GM12878 (cell line): Measurements from ENCODE around the gene TCF4. TPM values are rescaled to one million over a fixed set of nuclear protein-coding genes. Genes with fewer than 3 reads are reported as not detected.

Experiments used
- ATAC-seq: fragments of 200-7000 bp; cut with Tn5 transposase; 3 replicates; pipeline ENCODE4 v1.9.1; 2020; ENCODE audit warnings: mild to moderate bottlenecking, moderate library complexity
- BruUV-seq: library from RNA; stranded (reverse); fragments of 400-500 nt; replicated peaks from 2 replicates; lab custom pipeline; 2021; lab: Mats Ljungman, UMichigan
- CTCF ChIA-PET: fragments of 300-600 bp; sonication (Branson Sonifier 250); formaldehyde crosslinking; extraction: SDS; loops from one replicate; lab custom pipeline; 2021; ENCODE audit warnings: inconsistent platforms; lab: Yijun Ruan, JAX
- POLR2A ChIA-PET: fragments of 350-600 bp; formaldehyde crosslinking; extraction: SDS; loops from one replicate; lab custom pipeline; 2021; ENCODE audit warnings: inconsistent platforms; lab: Charles Lee
- RAD21 ChIA-PET: fragments of 300-600 bp; sonication (Branson Sonifier 250); formaldehyde crosslinking; loops from one replicate; lab custom pipeline; 2023; ENCODE audit warnings: antibody characterized with exemption; ENCODE audit not compliant: unreplicated experiment; lab: Charles Lee
- SMC1A ChIA-PET: fragments of 300-600 bp; sonication (Branson Sonifier 250); formaldehyde crosslinking; loops from one replicate; lab custom pipeline; 2023; ENCODE audit not compliant: unreplicated experiment, uncharacterized antibody; lab: Charles Lee
- DNase-seq: peaks from one replicate; pipeline ENCODE4 v3.0.0-alpha.2; 2011; ENCODE audit warnings: low read depth, low spot score
- FAIRE-seq: peaks from 3 replicates; lab custom pipeline; 2011; peaks lifted over from hg19 to GRCh38; lab: Jason Lieb, UNC
- H2AFZ ChIP-seq: 2 replicates; pipeline ENCODE4 v1.6.0; 2011; ENCODE audit warnings: low read depth, low read length, control low read depth; ENCODE audit not compliant: control insufficient read depth
- H3K27ac ChIP-seq: 2 replicates; pipeline ENCODE4 v1.5.1; 2011; ENCODE audit warnings: control low read depth; ENCODE audit not compliant: control insufficient read depth, insufficient read depth
- H3K27me3 ChIP-seq, 2 experiments: replicated peaks in 1 of 2; 2 replicates each; pipeline versions ENCODE4 v1.6.0 to v1.6.1; 2011; ENCODE audit warnings: low read length in 1 of 2; ENCODE audit not compliant: control insufficient read depth in 2 of 2, insufficient read depth in 2 of 2
- H3K36me3 ChIP-seq, 2 experiments: 2 replicates each; pipeline ENCODE4 v1.5.1; 2011; ENCODE audit warnings: low read length in 1 of 2; ENCODE audit not compliant: control insufficient read depth in 2 of 2, insufficient read depth in 2 of 2
- H3K4me1 ChIP-seq: 2 replicates; pipeline ENCODE4 v1.6.1; 2011; ENCODE audit warnings: mild to moderate bottlenecking, low read length, moderate library complexity, mixed read lengths; ENCODE audit not compliant: control insufficient read depth, insufficient read depth
- H3K4me2 ChIP-seq: 2 replicates; pipeline ENCODE4 v1.6.0; 2011; ENCODE audit warnings: control low read depth; ENCODE audit not compliant: control insufficient read depth, insufficient read depth
- H3K4me3 ChIP-seq: fragments of 200-600 bp; sonication (generic); 2 replicates; pipeline ENCODE4 v1.5.1; 2016
- H3K79me2 ChIP-seq: 2 replicates; pipeline ENCODE4 v1.6.0; 2011; ENCODE audit warnings: low read length; ENCODE audit not compliant: control insufficient read depth, insufficient read depth
- H3K9ac ChIP-seq: 2 replicates; pipeline ENCODE4 v1.8.0; 2011; ENCODE audit warnings: low read length, control low read depth, mixed read lengths; ENCODE audit not compliant: control insufficient read depth, insufficient read depth
- H3K9me3 ChIP-seq: replicated peaks from 3 replicates; pipeline ENCODE4 v1.5.1; 2011; ENCODE audit warnings: mild to moderate bottlenecking, low read length; ENCODE audit not compliant: control insufficient read depth, insufficient read depth
- H4K20me1 ChIP-seq: 2 replicates; pipeline ENCODE4 v1.6.0; 2011; ENCODE audit not compliant: control insufficient read depth, insufficient read depth
- ATF3 ChIP-seq: IDR thresholded peaks from 2 replicates; pipeline ENCODE4 v1.6.1; 2011; ENCODE audit warnings: low read depth, mild to moderate bottlenecking, low read length, moderate library complexity, borderline replicate concordance; ENCODE audit errors: extremely low read depth
- BRCA1 ChIP-seq: IDR thresholded peaks from 2 replicates; pipeline ENCODE4 v1.6.1; 2011; ENCODE audit warnings: low read depth, low read length, improper control_type of control experiment
- CHD2 ChIP-seq: IDR thresholded peaks from 2 replicates; pipeline ENCODE4 v1.6.1; 2011; ENCODE audit warnings: low read depth, low read length, improper control_type of control experiment, borderline replicate concordance
- EZH2 ChIP-seq: IDR thresholded peaks from 2 replicates; pipeline ENCODE4 v1.6.1; 2012; ENCODE audit warnings: low read depth, mild to moderate bottlenecking, control low read depth, inconsistent platforms, low read length, borderline replicate concordance; ENCODE audit not compliant: control insufficient read depth
- IKZF2 ChIP-seq, 2 experiments: fragments of 450-650 bp; IDR thresholded peaks; 2 replicates each; pipeline ENCODE4 v1.6.1; 2017; ENCODE audit warnings: mild to moderate bottlenecking in 2 of 2, moderate library complexity in 2 of 2
- NR2F1 ChIP-seq: fragments of 450-650 bp; conservative IDR thresholded peaks from 2 replicates; pipeline ENCODE4 v1.6.1; 2017; ENCODE audit warnings: mild to moderate bottlenecking
- RAD51 ChIP-seq: fragments of 450-650 bp; IDR thresholded peaks from 2 replicates; pipeline ENCODE4 v1.6.1; 2016; ENCODE audit warnings: moderate library complexity, mild to moderate bottlenecking, inconsistent platforms
- SPI1 ChIP-seq: IDR thresholded peaks from 2 replicates; pipeline ENCODE4 v1.6.1; 2011; ENCODE audit warnings: low read depth, mild to moderate bottlenecking, low read length, moderate library complexity, borderline replicate concordance; ENCODE audit not compliant: insufficient read depth
- SREBF2 ChIP-seq: IDR thresholded peaks from 2 replicates; pipeline ENCODE4 v1.6.1; 2012; ENCODE audit warnings: mild to moderate bottlenecking, low read length
- SUPT20H ChIP-seq: IDR thresholded peaks from 2 replicates; pipeline ENCODE4 v1.6.1; 2011; ENCODE audit warnings: low read depth, mild to moderate bottlenecking, low read length, moderate library complexity, borderline replicate concordance; ENCODE audit not compliant: control insufficient read depth
- ZNF24 ChIP-seq: fragments of 450-650 bp; IDR thresholded peaks from 2 replicates; pipeline ENCODE4 v1.6.1; 2017; ENCODE audit warnings: antibody characterized with exemption, mild to moderate bottlenecking
- WGBS: methylation state at CpG from one replicate; pipeline ENCODE4 v1.1.6; 2016; ENCODE audit warnings: low lambda C conversion rate; ENCODE audit not compliant: insufficient replicate concordance, insufficient coverage; ENCODE audit errors: missing lambda C conversion rate; 5-methylcytosine and 5-hydroxymethylcytosine counted together
- in situ Hi-C: fragments of 300-500 bp; cut with MboI; formaldehyde crosslinking; loops from 9 replicates; pipeline ENCODE4 v1.14.3; 2018; ENCODE audit warnings: mixed read lengths
- intact Hi-C: fragments of 100-400 bp; cut with micrococcal nuclease; formaldehyde crosslinking; loops from one replicate; pipeline ENCODE4 v1.14.2; 2022; ENCODE audit not compliant: unreplicated experiment
- polyA plus RNA-seq, 11 experiments: library from polyadenylated mRNA; depleted of rRNA in 4 of 11; unstranded in 6 of 11; stranded (reverse) in 5 of 11; fragments of >200 nt; fragmentation: Nextera tagmentation in 4 of 11; fragmentation: Illumina TruSeq in 1 of 11; extraction: Ambion mirVana in 4 of 11; extraction: Trizol in 1 of 11; gene quantifications; 1 replicate in 1 of 11; 2 replicates in 10 of 11; pipeline versions ENCODE4 v1.2.1 to v1.2.3, GENCODE V29; 2011 to 2016; ENCODE audit warnings: inconsistent platforms in 2 of 11, missing spikeins in 2 of 11, low read depth in 1 of 11
- total RNA-seq, 4 experiments: library from RNA; depleted of rRNA in 3 of 4; stranded (reverse); fragments of >200 nt in 3 of 4; fragmentation: Illumina TruSeq in 1 of 4; extraction: Trizol in 1 of 4; gene quantifications; 2 replicates each; pipeline versions ENCODE4 v1.2.1 to v1.2.3, GENCODE V29; 2013 to 2021
- TF ChIP-seq, protein P1 (sequence below): fragments of 450-650 bp; formaldehyde crosslinking; IDR thresholded peaks from 2 replicates; pipeline ENCODE4 v1.4.0; 2020; ENCODE audit warnings: mild to moderate bottlenecking, moderate library complexity
- TF ChIP-seq, protein P2 (sequence below): IDR thresholded peaks from 2 replicates; pipeline ENCODE4 v1.6.1; 2012; ENCODE audit warnings: low read depth, low read length, improper control_type of control experiment

TCF4 gene
- total and polyA plus RNA-seq, 10 of the 15 experiments (the other 5 are each of a cell fraction or from before 2014, with no cell fraction given): 15.2 to 94.0 (median 31.5) TPM

DNA sequence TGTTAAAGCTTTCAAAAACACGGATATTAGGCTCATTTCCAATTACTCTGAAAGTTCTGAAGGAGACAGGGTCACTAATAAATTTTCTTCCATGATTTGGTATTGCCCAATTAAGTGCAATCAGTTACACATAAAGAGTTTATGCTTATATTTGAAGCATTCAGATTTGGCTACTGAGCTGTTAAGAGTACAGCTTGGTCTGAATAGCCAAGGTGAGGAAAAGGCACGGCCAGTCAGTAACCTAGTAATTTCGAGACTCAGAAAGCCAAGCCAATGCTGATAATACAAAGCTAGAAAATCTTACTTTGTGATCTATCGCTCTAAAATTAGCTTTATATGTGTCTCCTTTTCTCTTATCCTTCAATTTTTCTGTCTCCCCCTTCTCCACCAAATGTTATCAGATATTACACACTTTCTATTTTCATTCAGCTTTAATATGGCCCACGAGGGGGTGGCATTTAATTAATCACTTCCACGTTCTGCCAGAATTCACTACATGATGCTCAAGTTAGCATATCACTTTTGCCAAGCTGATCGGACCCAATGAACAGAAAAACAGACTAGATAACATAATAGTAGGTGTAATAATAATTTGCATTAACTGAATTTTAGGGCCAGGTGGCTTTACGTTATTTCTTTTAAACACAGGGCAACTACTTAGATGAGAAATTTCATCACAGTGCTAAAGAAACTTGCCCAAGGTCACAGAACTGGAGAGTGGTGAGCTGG lies 138.4 kb downstream of the TCF4 start (continued):
- TF ChIP-seq, protein P1, sequence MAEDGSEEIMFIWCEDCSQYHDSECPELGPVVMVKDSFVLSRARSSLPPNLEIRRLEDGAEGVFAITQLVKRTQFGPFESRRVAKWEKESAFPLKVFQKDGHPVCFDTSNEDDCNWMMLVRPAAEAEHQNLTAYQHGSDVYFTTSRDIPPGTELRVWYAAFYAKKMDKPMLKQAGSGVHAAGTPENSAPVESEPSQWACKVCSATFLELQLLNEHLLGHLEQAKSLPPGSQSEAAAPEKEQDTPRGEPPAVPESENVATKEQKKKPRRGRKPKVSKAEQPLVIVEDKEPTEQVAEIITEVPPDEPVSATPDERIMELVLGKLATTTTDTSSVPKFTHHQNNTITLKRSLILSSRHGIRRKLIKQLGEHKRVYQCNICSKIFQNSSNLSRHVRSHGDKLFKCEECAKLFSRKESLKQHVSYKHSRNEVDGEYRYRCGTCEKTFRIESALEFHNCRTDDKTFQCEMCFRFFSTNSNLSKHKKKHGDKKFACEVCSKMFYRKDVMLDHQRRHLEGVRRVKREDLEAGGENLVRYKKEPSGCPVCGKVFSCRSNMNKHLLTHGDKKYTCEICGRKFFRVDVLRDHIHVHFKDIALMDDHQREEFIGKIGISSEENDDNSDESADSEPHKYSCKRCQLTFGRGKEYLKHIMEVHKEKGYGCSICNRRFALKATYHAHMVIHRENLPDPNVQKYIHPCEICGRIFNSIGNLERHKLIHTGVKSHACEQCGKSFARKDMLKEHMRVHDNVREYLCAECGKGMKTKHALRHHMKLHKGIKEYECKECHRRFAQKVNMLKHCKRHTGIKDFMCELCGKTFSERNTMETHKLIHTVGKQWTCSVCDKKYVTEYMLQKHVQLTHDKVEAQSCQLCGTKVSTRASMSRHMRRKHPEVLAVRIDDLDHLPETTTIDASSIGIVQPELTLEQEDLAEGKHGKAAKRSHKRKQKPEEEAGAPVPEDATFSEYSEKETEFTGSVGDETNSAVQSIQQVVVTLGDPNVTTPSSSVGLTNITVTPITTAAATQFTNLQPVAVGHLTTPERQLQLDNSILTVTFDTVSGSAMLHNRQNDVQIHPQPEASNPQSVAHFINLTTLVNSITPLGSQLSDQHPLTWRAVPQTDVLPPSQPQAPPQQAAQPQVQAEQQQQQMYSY (CRISPR knock-in tag): no peak
- TF ChIP-seq IKZF2 (IDR thresholded peaks at IDR 0.05) (no peak), ZNF24 (no peak), EZH2 (no peak), RAD51 (no peak)

DNA sequence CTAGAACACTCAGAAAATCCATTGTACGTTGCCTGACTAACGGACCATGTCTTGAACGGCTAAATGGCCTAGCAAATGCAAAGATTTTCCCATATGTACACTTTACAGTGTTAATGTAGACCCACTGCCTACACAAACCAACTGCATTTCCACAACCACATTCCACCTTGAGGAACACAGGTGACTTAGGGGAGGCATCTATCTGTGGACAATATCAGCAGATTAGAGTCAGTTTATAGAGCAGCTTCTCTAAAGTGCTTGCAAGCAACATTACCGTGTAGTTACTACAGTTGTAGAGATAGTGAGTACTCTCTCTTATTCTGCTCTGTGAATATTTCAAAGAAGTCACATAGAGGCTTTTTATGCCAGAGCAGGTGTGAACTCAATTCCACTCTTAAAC lies 139.6 kb downstream of the TCF4 start:
- FAIRE-seq: no peak
- no peak overlapping the region for H3K27ac ChIP-seq
- H3K4me1 ChIP-seq: no peaks in the 10 kb centered on the region

More for the DNA sequence above, 139.6 kb downstream of the TCF4 start:
- SMC1A ChIA-PET: interaction anchor here (1.1 kb wide), 1 partner anchor 17 kb away, joined by 5 read pairs; no protein-coding TSS in a partner anchor
- no peak for ATAC-seq
- intact Hi-C loops: no loop called here
- no TSS peak for BruUV-seq
- Histone ChIP-seq H3K79me2 (no peaks in the 10 kb centered on the region), H3K36me3 (no peaks in the 10 kb centered on the region)
- TF ChIP-seq BRCA1: no peak
- no peak for TF ChIP-seq ATF3
- TF ChIP-seq CHD2: no peak
- no peak for TF ChIP-seq SPI1
- no peak for TF ChIP-seq NR2F1
- TF ChIP-seq, protein P2, sequence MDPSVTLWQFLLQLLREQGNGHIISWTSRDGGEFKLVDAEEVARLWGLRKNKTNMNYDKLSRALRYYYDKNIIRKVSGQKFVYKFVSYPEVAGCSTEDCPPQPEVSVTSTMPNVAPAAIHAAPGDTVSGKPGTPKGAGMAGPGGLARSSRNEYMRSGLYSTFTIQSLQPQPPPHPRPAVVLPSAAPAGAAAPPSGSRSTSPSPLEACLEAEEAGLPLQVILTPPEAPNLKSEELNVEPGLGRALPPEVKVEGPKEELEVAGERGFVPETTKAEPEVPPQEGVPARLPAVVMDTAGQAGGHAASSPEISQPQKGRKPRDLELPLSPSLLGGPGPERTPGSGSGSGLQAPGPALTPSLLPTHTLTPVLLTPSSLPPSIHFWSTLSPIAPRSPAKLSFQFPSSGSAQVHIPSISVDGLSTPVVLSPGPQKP: no peak
- no peak for TF ChIP-seq SREBF2
- TF ChIP-seq SUPT20H: no peak
- TF ChIP-seq, all 136 proteins: peak for 0
- H2AFZ ChIP-seq: no peak overlapping the region
- H3K9ac ChIP-seq: no peak overlapping the region
- no peak for DNase-seq
- ChIA-PET RAD21 (no interaction called here), POLR2A (no interaction called here), CTCF (interaction anchor here (2.0 kb wide), 1 partner anchor 33 kb away, joined by 4 read pairs; no protein-coding TSS in a partner anchor)
- H3K27me3 ChIP-seq: no peaks in the 10 kb centered on the region; a peak in 2 of 4 replicates
- no peaks in the 10 kb centered on the region for H3K9me3 ChIP-seq
- H3K4me3 ChIP-seq: no peak overlapping the region
- in situ Hi-C loops: no loop called here
- H3K4me2 ChIP-seq: no peak overlapping the region
- H4K20me1 ChIP-seq: no peaks in the 10 kb centered on the region
- 80% methylated on average over 4 of the region's 4 CpGs for WGBS
